Central memory CD8-positive, alpha-beta T cell (primary cell): Measurements from ENCODE around the gene OR51T1.
"Not testable (repeated sequence)": the region's sequence is repeated elsewhere in the genome, so short reads cannot be mapped to it uniquely, and the experiment has no call there.

ENCODE experiments used
- ATAC-seq: fragments of 150-1000 bp; cut with Tn5 transposase; replicated peaks from 2 replicates; pipeline ENCODE4 v1.10.0; 2022; ENCODE audit warnings: mild to moderate bottlenecking, moderate FRiP score, moderate number of reproducible peaks; ENCODE audit not compliant: poor library complexity, severe bottlenecking; ENCODE audit errors: extremely low read depth
- DNase-seq, 2 donors: peaks; one replicate each; pipeline ENCODE4 v3.0.0; 2021; ENCODE audit warnings: low spot score in 2 of 2
- H3K27ac Mint-ChIP-seq: one replicate; pipeline ENCODE4 v1.8.0; 2022; ENCODE audit warnings: low read depth, mild to moderate bottlenecking, moderate library complexity, mixed read lengths
- H3K27me3 Mint-ChIP-seq: one replicate; pipeline ENCODE4 v1.8.0; 2022; ENCODE audit warnings: mixed read lengths
- H3K36me3 Mint-ChIP-seq: one replicate; pipeline ENCODE4 v1.8.0; 2022; ENCODE audit warnings: mild to moderate bottlenecking, moderate library complexity, mixed read lengths; ENCODE audit not compliant: insufficient read depth
- H3K4me1 Mint-ChIP-seq: one replicate; pipeline ENCODE4 v1.8.0; 2022; ENCODE audit warnings: mixed read lengths
- H3K4me3 Mint-ChIP-seq: one replicate; pipeline ENCODE4 v1.8.0; 2022; ENCODE audit warnings: mild to moderate bottlenecking, moderate library complexity, mixed read lengths
- H3K9me3 Mint-ChIP-seq: one replicate; pipeline ENCODE4 v1.8.0; 2022; ENCODE audit warnings: mixed read lengths

The OR51T1 gene

GRCh38 chr11:4881860-4882500, at the start of gene OR51T1:
OR51T1 (plus strand) TSS chr11:4881900; CDS start chr11:4881900, 0 bp downstream.
- DNase-seq (no peak), ATAC-seq (no peak)
- Mint-ChIP-seq H3K4me3 (no peak within 1 kb of the TSS), H3K9me3 (no peaks in the 10 kb centered on the region), H3K36me3 (peaks cover 2% of the 10 kb centered on the region), H3K27me3 (no peaks in the 10 kb centered on the region), H3K4me1 (no peaks in the 10 kb centered on the region), H3K27ac (no peak within 1 kb of the TSS)

GRCh38 chr11:4839851-4840549, 41.7 kb upstream of the OR51T1 start:
- Mint-ChIP-seq H3K36me3 (peaks cover 2% of the 10 kb centered on the region), H3K4me3 (no peak overlapping the region), H3K27me3 (peaks cover 7% of the 10 kb centered on the region), H3K9me3 (no peaks in the 10 kb centered on the region), H3K4me1 (no peaks in the 10 kb centered on the region), H3K27ac (no peak overlapping the region)
- DNase-seq (no peak), ATAC-seq (no peak)

DNA sequence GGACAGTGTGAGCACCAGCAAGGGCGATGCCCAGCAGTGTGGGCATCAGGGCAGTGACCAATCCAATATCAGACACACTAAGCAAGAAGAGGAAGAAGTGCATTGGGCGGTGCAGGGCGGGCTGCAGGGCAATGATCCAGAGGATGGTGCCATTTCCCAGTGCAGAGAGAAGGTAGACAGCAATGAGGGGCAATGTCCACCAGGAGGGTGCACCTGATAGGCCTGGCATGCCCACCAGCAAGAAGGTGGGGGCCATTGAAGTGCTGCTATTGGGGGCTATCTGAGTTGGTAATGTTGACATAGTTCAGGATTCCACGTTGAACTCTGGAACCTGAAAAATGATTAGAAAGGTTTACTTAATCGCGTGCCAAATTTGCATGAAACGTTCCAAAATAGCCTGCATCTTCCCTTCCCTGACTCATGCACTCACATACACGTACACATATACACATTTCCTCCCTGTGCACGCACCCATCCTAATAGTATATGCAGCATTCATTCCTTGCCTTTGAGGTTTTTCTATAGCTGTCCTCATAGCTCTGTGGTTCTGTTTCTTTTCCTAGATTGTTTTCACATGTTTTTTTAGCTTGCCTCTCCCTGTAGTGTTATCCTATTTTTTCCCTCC, 32.7 kb upstream of the OR51T1 start, which contains the start of gene OR51S1:
Gene OR51S1, minus strand, starts transcription at position 301 of the 625 bp plus-strand sequence. Its CDS starts 0 bp downstream, at position 301.
- H3K36me3 Mint-ChIP-seq = no peaks in the 10 kb centered on the region
- peaks cover 11% of the 10 kb centered on the region for H3K27me3 Mint-ChIP-seq
- no peak for ATAC-seq
- no peak within 1 kb of the TSS for H3K27ac Mint-ChIP-seq
- no peak within 1 kb of the TSS for H3K4me3 Mint-ChIP-seq
- DNase-seq = no peak
- H3K4me1 Mint-ChIP-seq = no peaks in the 10 kb centered on the region
- no peaks in the 10 kb centered on the region for H3K9me3 Mint-ChIP-seq

- Mint-ChIP-seq H3K27ac (no peak overlapping the region), H3K36me3 (no peaks in the 10 kb centered on the region), H3K27me3 (peaks cover 11% of the 10 kb centered on the region), H3K4me3 (no peak overlapping the region), H3K9me3 (no peaks in the 10 kb centered on the region), H3K4me1 (no peaks in the 10 kb centered on the region)
- ATAC-seq (no peak), DNase-seq (no peak)
These were observed 30.7 kb upstream of the OR51T1 start for GRCh38 chr11:4851033-4851432.

DNA sequence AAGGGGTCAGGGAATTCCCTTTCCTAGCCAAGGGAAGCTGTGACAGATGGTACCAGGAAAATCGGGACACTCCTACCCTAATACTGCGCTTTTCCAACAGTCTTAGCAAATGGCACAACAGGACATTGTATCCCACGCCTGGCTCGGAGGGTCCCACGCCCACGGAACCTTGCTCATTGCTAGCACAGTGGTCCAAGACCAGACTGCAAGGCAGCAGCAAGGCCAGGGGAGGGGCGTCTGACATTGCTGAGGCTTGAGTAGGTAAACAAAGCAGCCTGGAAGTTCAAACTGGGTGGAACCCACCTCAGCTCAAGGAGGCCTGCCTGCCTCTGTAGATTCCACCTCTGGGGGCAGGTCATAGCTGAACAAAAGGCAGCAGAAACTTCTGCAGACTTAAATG, 27.4 kb upstream of the OR51T1 start:
- H3K4me1 Mint-ChIP-seq, H3K27ac Mint-ChIP-seq, ATAC-seq, DNase-seq, H3K4me3 Mint-ChIP-seq, H3K27me3 Mint-ChIP-seq, H3K9me3 Mint-ChIP-seq, H3K36me3 Mint-ChIP-seq: not testable (repeated sequence)

- DNase-seq = no peak
- no peaks in the 10 kb centered on the region for H3K4me1 Mint-ChIP-seq
- H3K27me3 Mint-ChIP-seq = no peaks in the 10 kb centered on the region
- no peak for ATAC-seq
- no peak overlapping the region for H3K4me3 Mint-ChIP-seq
- H3K36me3 Mint-ChIP-seq = no peaks in the 10 kb centered on the region
- H3K9me3 Mint-ChIP-seq = peaks cover 10% of the 10 kb centered on the region
- H3K27ac Mint-ChIP-seq = no peak overlapping the region
These were observed 19.1 kb upstream of the OR51T1 start for GRCh38 chr11:4862447-4863236.

DNA sequence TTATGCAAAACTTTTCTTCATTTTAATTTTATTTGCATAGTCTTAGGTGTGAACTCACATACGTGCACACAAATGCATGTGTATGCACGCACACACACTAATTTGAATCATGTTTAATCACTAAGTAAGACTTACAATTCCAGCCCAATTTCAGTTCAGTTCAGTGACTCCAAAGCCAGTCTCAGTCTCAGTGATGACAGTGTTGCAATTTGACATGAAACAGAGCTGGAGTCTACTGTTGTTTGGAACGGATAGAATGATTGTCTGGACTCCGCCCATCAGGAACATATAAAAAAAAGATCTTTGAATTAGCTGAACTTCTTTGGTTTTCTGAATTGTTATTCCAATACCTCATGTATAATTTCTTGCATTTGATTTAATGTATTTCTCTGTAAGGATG, 17.8 kb upstream of the OR51T1 start:
- Mint-ChIP-seq H3K36me3 (no peaks in the 10 kb centered on the region), H3K4me1 (no peaks in the 10 kb centered on the region), H3K27me3 (no peaks in the 10 kb centered on the region), H3K27ac (no peak overlapping the region), H3K9me3 (peaks cover 10% of the 10 kb centered on the region), H3K4me3 (no peak overlapping the region)
- ATAC-seq (no peak), DNase-seq (no peak)

DNA sequence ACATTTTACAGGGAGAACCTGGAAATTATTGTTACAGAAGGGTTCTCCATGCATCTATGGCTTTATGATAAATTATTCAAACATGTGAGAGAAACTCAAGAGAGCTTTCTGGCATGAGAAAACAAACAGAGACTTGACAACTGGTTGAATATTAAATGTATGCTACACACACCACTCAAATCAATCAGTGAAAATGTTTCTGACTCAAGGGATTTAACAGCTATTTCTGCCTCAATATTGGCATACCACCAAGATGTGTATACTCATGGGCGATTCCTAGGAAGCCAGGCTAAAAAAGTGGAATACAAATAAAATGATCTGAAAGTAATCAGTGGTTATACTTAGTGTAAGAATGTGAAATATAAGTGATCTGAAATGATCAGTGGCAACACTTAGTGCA, 15.8 kb upstream of the OR51T1 start:
- no peak for ATAC-seq
- Mint-ChIP-seq H3K4me1 (no peaks in the 10 kb centered on the region), H3K27ac (no peak overlapping the region), H3K4me3 (no peak overlapping the region), H3K36me3 (no peaks in the 10 kb centered on the region), H3K27me3 (no peaks in the 10 kb centered on the region), H3K9me3 (no peaks in the 10 kb centered on the region)
- DNase-seq = no peak

DNA sequence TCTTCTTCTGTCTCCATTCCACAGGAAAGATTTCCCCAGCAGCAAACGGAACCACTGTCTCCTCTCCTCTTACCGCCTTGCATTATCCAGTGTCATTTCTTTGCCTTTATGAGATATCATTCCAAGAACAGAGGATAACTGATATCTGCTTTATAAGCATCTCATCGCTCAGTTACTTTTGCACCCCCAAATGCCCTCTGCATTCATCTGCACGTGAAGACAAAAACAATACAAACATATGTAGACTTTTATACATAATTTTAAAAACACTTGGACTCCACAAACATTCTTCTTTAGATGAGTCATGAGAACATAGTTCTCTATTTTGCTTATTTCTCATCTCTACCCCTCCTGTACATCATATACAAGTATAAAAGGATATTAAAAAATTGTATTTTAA, 512 bp upstream of the OR51T1 start:
- no peaks in the 10 kb centered on the region for H3K27me3 Mint-ChIP-seq
- no peaks in the 10 kb centered on the region for H3K9me3 Mint-ChIP-seq
- no peak for ATAC-seq

DNA sequence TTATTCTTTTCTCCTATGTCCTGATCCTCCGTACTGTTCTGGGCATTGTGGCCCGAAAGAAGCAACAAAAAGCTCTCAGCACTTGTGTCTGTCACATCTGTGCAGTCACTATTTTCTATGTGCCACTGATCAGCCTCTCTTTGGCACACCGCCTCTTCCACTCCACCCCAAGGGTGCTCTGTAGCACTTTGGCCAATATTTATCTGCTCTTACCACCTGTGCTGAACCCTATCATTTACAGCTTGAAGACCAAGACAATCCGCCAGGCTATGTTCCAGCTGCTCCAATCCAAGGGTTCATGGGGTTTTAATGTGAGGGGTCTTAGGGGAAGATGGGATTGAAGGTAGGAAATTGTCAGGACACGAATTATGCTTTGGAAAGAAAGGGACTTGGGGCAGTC, 843 bp downstream of the OR51T1 start:
- DNase-seq = no peak
- no peak overlapping the region for H3K27ac Mint-ChIP-seq
- H3K4me3 Mint-ChIP-seq = no peak overlapping the region
- peaks cover 2% of the 10 kb centered on the region for H3K36me3 Mint-ChIP-seq
- no peaks in the 10 kb centered on the region for H3K9me3 Mint-ChIP-seq
- no peaks in the 10 kb centered on the region for H3K4me1 Mint-ChIP-seq
- H3K27me3 Mint-ChIP-seq = no peaks in the 10 kb centered on the region
- ATAC-seq = no peak

More for the DNA sequence above, 512 bp upstream of the OR51T1 start:
- Mint-ChIP-seq H3K36me3 (peaks cover 2% of the 10 kb centered on the region), H3K4me1 (no peaks in the 10 kb centered on the region), H3K27ac (no peak overlapping the region), H3K4me3 (no peak overlapping the region)
- DNase-seq = no peak

GRCh38 chr11:4884361-4884760, 2.7 kb downstream of the OR51T1 start:
- peaks cover 1% of the 10 kb centered on the region for H3K27me3 Mint-ChIP-seq
- no peak overlapping the region for H3K27ac Mint-ChIP-seq
- no peak for DNase-seq
- H3K36me3 Mint-ChIP-seq = peaks cover 2% of the 10 kb centered on the region
- H3K4me1 Mint-ChIP-seq = no peaks in the 10 kb centered on the region
- no peak overlapping the region for H3K4me3 Mint-ChIP-seq
- ATAC-seq = no peak
- no peaks in the 10 kb centered on the region for H3K9me3 Mint-ChIP-seq

DNA sequence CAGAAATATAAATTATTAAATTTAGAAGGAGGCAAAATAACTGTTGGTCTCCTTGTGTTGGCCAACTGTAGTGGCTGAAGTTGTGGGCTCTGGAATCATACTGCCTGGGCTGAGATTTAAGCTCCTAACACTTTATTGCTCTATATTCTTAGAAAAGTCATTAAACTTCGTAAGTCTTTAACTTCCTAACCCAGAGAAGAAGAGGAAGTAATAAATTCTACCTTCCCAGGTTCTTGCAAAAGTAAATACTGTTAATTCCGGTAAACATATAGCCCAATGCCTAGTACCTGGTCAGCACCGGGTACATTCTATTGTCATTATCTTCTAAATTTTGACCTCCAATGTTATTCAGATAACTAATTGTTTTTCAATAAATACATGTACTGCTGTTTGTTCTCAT, 4.5 kb downstream of the OR51T1 start:
- Mint-ChIP-seq H3K4me3 (no peak overlapping the region), H3K36me3 (peaks cover 2% of the 10 kb centered on the region), H3K27ac (no peak overlapping the region), H3K9me3 (peaks cover 6% of the 10 kb centered on the region), H3K4me1 (no peaks in the 10 kb centered on the region), H3K27me3 (peaks cover 11% of the 10 kb centered on the region)
- ATAC-seq (no peak), DNase-seq (no peak)
